Effector CD8-positive, alpha-beta T cell (primary cell): ENCODE data around the gene CCR6.
"Not testable (repeated sequence)": the region's sequence is repeated elsewhere in the genome, so short reads cannot be mapped to it uniquely, and the experiment has no call there.

ENCODE experiments used
- DNase-seq: peaks from one replicate; lab custom pipeline; 2025; lab: John Stamatoyannopoulos, UW

Gene CCR6

DNA sequence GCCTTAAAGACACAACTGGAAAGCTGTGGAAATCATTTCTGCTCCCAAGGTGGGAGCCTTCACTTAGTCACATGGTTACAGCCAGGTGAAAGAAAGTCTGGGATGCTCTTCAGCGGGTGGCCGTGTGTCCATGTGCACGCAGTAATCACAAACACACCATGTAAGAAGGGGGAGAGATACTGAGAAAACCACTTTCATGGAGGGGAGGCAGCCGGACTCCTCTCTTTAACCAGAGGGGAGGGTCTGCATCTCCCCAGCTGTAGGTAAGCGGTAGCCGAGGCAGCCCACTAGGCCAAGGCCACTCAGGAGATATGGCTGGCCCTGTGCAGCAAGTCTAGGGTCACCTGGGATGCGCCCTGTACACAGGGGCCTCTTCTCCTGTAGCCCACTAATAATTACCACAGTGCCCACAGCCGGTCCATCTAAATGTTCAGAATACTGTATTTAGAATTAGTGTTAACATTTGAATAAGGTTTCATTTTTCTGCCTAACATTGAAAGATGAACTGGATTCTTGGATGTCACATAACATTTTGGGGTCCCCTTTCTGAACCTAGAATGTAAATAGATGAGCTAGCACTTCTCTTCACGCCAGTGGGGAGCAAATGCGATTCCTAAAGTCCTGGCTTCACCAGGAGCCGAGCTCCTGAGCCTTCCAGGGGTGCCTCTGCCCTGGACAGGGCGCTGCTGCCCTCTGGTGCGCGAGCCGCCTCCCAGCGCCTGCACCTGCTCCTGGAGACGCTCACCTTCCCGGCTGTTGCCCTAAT is 19.0 kb downstream of the CCR6 start:
- DNase-seq, result no peak

DNA sequence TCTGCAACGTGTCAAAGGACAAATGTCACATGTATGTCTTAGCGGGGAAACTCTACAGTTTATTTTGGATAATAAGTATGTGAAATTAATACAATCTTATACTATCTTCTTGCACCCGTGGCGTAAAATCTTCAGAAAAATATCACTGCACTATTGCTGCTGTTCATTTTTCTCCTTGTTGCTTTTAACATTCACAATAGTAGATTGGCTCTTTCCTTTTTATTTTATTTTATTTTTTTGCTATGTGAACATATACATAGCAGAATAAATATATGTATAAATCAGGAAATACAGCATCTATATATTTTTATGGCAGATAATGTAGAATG is 19.5 kb downstream of the CCR6 start:
- DNase-seq, result no peak

DNA sequence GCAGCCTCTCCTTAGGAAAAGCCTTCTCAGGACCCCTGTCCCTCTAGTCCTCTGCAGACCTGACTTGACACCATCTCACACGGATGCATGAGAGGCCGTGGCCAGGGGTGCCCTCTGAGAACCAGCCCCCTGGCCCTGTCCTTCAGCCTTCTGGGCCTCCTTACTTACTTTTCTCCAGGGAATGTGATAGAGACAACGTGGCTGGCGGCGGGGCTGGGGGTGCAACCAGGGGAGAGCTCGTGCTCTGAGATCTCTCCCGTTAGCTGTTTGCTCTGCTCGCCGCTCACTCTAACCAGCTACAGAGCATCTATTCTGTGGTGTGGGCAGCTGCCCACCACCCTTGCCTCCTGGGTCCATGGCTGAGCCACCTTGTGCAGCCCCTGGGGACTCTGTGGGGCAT is 20.1 kb downstream of the CCR6 start:
- no peak for DNase-seq

DNA sequence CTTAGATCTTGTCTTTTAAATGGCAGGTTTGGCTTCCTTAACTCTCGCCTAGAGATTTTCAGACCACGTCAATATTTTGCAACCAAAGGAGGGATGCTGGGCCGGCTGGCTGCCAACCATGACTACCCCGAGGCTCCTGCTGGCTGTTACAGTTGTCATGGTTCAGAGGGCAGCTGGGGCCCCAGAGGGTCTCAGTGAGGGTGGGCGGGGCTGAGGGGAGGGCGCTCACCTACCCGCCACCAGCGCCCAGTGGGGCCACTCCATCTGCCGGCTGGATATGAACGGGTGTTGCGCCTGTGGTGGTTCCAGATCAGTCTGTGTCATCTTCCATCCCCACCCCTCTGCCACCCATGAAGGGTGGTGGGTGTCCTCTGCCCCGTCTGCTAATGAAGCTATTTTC is 22.6 kb downstream of the CCR6 start:
- DNase-seq, result no peak

DNA sequence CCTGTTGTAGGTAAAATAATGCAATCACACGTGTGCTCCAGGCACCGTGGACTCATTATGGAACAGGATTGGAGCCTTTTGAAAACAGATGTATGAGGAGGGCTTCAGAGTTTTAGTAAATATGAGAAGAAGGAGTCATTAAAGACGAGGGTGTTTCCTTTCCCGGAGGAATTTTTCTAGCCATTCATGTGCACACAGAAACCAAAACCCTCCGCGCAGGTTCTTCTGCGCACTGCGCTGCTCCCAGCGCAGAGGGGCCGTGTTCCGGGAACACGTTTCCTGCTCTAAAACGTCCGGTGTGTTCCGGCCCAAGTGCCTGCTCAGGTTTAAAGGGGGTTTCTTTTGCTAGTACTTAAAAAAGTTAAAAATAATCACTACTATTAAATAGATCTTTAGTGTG is 23.2 kb downstream of the CCR6 start:
- DNase-seq, result no peak

DNA sequence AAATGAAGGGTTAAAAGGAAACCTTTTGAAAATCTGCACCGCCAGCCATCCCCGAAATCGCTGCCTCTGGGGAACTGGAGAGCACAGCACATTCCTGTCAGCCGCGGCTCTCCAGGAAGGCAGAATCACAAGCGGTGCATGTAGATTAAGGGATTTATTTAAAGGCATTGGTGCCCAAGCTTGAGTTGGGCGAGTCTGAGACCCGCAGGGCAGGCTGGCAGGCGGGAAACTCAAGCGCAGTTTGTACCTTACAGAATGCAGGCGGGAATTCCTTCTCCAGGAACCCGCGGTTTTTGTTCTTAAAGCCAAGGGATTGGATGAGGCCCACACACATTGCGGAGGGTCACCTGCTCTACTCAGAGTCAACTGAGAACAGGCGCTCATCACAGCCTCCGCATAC is 24.1 kb downstream of the CCR6 start:
- DNase-seq, result no peak

DNA sequence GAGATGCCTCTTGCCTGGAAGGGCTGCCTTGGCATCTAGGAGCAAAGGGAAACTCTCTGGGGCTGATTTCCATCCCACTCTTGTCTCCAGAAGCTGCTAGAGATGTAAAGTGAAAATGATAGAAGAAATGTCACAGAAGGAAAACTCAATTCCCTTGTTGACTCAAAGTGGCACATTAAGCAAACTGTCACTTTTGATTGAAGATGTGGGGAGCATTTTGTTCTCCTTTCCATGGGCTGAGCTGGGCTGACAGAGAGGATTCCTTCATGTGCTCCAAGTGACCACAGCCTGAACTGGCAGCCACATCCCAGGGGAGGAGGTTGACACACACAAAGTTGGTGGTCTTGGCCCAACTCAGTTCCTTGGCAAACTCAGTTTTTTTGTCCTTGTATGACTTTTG is 25.1 kb downstream of the CCR6 start:
- no peak for DNase-seq

DNA sequence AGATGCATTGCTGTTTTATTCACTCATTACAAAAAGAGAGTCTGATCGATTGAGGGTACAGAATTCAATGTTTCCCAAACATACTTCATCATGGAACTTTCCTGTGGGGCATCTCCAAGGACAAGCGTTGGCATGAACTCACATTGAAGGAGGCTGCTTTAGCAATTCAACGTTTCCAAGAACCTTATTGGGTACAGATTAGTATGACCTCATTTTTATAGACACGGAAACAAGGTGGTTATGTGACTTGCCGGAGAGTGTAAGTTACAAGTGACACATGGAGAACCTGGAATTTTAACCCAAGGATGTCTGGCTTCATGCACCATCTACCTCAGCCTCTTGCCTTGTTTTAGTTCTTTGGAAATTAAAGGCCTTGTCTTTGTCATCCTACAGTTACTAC is 26.1 kb downstream of the CCR6 start:
- DNase-seq, result no peak

DNA sequence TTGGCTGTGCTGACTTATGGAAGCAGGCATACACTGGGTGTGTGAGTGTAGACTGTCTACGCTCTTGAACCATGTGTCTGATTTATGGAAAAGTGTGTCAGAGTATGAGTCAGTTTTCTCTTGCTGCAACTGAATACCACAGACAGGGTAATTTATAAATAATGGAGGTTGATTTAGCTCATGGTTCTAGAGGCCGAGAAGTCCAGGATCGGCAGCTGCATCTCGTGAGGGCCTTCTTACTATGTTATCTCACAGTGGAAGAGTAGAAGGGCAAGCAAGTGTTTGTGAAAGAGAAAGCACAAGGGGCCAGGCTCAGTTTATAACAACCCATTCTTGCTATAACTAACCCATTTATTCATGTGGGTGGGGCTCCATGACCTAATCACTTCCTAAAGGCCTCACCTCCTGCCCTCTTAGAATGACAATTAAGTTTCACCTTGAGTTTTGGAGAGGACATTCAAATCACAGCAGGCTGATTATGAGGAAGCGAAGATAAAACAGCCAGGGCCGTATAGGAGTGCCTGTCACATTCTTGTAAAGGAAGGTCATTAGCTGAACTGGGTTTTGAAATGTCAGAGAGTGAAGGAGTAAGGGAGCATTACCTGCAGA is 28.1 kb downstream of the CCR6 start:
- no peak for DNase-seq

DNA sequence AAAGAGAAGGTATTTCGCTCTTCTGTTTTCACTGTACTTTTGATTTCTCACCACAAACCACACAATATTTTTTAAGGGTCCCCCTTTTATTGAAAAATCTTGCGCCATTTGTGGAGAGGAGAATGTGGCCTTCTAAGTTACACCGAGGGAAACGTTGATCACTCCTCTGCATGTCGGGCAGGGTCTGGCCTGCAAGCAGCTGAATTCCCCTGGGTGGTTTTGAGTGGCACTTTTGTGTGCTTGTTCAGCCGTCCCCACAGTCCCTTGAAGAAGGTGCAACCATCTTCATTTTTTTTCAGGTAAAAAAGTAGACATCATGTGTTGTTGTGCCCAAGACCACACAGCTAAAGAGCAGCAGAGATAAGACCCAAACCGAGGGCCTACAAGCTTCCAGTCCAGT is 28.8 kb downstream of the CCR6 start:
- no peak for DNase-seq

DNA sequence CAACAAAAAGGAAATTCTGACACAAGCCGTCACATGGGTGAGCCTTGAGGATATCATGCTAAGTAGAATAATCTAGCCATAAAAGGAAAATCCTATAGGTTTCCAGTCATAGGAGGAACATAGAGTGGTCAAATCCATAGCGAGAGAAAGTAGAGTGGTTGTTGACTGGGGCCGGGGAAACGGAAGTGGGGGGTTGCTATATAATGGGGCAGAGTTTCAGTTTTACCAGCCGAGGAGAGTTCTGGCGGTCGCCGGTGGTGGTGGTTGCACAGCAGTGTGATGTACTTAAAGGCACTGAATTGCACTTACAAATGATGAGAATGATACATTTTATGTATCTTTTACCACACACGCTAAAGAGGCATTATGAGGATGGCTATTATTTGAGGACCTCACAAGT is 30.0 kb downstream of the CCR6 start:
- no peak for DNase-seq

DNA sequence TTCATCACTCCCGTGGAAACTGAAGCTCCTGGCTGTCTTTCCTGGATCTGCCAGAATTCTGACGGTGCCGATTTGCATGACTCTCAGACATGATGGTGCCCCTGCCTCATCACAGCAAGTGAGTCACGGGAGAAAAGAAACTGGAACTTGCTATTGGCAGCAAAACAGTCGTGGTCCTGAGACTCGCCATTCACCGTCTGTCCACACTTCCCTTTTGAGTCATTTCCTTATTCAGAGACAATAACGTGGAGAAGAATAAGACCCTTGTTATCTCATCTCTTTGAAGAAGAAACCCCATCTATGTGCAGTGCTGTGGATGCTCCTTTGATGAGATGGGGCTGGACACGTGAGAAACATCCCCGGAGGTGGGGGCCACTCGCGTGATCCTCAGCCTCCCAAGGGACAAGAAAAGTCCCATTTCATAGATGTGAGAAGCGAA is 30.6 kb downstream of the CCR6 start:
- DNase-seq, result no peak

DNA sequence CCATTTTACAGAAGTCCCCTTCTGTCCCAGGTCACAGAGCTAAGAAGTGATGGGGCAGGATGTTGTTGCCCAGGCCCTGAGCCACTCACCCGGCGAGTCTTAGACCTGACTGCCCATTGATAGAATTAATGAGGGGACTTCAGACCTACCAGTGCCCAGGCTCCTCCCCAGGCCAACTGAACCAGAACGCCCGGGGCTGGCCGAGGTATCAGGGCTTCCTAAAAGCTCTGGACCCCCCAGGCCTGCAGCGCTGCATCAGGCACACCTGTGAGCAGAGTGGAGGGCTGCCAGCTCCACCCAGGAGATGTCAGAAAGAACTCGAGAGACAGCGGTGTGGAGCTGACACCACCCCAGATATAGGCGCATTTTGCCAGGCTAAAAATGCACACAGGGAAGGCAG is 31.4 kb downstream of the CCR6 start:
- no peak for DNase-seq

DNA sequence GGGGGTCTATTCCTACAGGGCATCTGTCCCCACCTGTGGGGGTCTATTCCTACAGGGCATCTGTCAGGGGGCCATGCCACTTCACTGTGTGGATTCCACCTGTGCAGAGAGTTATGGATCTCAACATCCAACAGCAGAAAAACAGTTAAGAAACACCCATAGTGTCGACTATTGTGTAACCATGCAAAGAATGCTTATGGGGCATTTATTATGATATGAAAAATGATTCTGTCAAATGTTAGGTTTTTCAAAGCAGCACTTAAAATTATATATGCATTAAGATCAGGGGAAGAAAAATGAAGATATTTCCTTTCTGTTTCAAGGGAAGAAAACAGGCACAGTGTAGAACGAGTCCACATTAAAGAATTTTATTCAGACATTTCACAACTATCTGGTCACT is 32.0 kb downstream of the CCR6 start:
- no peak for DNase-seq

DNA sequence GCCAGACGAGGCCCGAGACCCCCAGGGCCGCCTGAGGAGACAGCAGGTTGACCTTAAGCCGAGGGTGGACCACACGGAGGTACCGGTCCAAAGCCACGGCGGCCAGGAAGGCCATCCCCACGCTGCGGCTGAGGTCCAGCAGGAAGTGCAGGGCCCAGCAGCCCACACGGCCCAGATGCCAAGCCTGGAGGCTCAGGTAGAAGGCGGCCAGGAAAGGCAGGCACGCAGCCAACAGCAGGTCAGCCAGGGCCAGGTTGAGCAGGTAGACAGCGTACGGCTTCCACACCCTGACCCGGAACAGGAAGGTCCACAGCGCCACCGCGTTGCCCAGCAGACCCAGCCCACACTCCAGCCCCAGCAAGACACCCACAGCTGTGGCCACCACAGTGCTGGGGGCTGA is 34.5 kb downstream of the CCR6 start:
- DNase-seq, result no peak

DNA sequence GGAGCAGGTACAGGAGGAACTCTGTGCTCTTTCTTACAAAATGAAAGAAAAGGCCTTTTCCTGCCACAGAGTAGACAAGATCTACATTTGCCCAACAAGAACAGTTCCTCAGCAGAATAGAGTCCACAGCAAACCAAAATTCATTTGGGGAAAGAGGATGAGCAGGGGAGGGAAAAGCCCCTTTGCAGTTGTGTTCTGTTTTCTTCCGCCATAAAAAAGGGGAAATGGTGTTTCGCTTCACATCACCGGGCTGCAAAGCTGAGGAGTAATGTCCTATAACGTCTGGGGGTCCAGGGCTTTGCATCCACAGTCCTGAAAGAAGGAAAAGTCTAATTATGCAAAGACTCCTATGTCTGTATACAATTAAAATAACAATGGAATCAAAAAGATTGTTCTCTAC is 35.0 kb downstream of the CCR6 start, which contains the start of gene GPR31:
GPR31 (minus strand) TSS at position 118 of the 400 bp plus-strand sequence. CDS start 149 bp downstream, outside the sequence.
- no peak for DNase-seq

DNA sequence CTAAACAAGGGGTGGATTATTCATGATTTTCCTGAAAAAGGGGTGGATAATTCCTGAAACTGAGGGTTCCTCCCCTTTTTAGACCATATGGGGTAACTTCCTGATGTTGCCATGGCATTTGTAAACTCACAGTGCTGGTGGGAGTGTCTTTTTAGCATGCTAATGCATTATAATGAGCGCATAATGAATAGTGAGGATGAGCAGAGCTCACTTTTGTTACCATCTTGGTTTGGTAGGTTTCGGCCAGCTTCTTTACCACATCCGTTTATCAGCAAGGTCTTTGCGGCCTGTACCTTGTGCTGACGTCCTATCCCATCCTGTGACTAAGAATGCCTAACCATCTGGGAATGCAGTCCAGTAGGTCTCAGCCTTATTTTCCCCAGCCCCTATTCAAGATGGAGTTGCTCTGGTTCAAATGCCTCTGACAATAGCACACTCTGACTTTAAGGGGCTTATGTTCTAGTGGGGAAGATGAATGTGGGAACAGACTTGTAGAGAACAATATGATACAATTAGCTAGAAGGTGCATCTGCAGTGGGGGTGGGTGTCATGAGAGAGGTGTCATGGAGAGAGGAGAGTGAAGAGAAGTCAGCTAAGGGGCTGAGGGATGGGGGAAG is 39.1 kb downstream of the CCR6 start:
- no peak for DNase-seq

DNA sequence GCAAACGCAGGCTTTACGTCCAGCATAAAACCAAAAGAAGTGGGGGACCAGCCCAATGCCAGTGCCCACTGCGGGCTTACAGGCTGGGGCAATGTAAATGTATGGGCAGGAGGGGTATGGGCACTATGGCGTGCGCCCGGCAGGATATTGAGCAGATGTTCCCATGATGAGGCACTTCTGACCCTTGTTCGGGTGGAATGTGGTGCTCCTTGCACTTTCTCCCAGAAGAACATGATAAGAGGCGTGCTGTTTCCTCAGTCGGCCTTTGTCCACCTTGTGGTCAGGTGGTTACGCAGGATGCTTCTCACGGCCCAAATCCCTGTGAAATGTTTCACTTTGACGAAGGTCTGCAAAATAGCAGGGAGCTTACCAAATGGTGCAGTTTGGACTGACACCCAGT is 39.7 kb downstream of the CCR6 start:
- no peak for DNase-seq

DNA sequence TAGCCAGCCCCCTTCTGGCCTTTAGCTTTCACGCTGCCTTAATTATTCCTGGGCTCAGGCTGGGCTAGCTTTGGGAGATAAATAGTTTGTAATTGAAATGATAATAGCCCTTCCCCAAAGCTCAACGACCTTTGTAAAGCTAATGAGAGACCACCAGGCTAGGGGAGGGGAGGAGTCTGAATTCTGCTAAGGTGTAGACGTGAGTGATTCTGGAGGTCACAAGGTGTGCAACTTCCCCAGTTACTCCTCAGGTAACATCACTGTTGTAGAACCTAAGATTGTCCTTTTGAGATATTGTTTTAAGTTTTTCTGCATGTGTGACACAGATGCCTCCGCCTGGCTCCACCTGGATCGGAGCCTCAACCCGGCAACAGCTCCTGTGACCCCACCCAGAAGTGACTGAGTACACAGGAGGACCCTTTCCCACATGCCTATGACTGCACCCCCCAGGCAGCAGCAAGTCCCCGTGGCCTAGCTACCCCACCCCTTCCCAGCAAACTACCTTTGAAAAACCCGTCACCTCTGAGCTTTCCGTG is 40.6 kb downstream of the CCR6 start:
- no peak for DNase-seq

DNA sequence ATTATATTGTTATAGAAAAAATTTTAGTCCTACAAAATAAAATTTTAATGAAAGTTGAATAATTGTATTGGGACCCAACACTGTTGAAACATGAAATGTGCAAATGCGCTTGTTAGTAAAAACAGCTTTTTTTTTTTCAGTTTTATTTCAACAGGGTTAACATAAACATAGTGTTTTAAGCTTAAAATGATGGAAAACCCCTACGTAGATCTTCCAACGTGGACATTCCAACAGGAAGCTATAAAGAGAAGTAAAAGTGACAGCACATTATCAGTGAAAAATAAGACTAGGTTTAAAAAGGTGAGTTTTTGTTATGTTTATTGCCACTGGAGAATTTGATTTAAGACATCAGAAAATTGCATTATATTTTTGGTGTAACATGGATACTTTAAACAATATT is 41.4 kb downstream of the CCR6 start:
- no peak for DNase-seq

DNA sequence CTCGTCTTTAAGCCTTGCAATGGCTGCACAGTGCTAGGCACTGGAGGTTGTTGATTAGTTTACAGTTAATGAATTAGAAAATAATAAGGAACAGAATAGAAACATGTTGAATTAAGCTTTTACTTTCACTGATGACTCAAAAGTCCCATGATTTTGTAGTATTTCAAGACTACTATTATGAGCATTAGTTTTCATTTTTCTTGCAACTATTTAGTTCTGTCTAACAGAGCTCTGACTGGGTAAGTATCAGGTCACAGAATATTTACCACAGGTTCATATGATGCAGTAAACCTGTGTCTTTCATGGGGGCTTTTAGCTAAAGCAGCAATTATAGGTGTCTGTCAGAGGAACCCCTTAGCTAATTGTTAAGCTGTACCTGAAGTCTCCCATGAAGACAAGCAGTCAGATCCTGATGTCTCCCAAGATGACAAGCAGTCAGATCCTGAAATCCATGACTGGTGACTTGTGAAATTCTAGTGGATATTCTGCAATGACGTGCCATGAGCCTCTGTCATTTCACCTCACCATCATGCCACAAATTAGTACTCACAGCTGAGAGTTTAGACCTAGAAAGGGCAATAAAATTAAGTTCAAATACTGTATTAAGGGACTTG is 43.1 kb downstream of the CCR6 start:
- no peak for DNase-seq

DNA sequence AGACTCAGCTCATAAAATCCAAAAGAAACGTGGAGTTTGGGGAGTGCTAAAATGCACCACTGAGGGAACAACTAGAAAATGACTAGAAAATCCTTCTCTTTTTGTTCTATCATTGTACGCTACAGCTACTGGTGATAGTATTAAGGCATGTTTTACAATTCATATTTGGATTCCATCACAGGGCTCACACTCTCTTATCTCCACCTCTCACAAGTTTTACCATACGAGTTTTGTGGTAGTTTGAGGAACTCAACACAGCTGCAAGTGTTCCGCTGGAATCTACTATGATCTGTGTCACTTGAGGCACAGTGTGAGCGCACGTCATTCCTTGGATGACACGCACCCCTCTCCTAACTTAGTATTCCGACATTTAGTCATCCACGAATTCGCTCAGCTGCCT is 44.8 kb downstream of the CCR6 start:
- DNase-seq, result not testable (repeated sequence)

DNA sequence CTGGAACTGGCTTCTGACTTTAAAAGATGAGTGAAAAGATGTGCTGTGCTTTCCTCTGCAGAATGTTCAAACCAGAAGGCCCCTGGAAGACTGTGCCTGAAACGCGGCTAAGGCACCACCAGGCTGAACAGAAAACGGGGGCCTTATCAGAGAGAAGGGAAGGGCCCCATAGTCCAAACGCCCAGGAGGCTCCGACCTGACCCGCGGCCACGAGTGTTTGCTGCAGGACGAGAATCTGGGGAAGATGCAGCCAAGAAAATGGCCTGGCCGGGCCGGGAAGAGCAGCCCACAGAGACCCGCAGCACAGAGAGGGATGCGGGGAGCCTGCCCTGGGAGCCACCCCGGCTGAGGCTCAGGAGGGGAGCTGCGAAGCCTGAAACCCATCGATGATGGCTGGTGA is 45.4 kb downstream of the CCR6 start:
- not testable (repeated sequence) for DNase-seq
